ENCODE data around the gene E2F3. TPM values are rescaled to one million over a fixed set of nuclear protein-coding genes. Genes with fewer than 3 reads are reported as not detected.

The E2F3 gene
- total RNA-seq, 2 donors from 2014 or later, result 6.5 to 12.4 TPM

GRCh38 chr6:20413826-20414225 lies 12.1 kb downstream of the E2F3 start:
- DNase-seq (ENCODE audit: low spot score) (no peak), ATAC-seq (ENCODE audit: insufficient number of reproducible peaks, low FRiP score, low read depth) (no peak)
- no peaks in the 10 kb centered on the region for H3K27me3 ChIP-seq (replicated peaks; ENCODE audit: insufficient read depth)
- peaks cover 24 to 68% of the 10 kb centered on the region in 2 donors for H3K4me1 ChIP-seq (ENCODE audit: control insufficient read depth in 1 of 2, low read depth in 2 of 2)
- H3K4me3 ChIP-seq, result no peak overlapping the region
- H3K27ac ChIP-seq, result no peak overlapping the region
- TF ChIP-seq CTCF (IDR thresholded peaks at IDR 0.05), result no peak
- no peaks in the 10 kb centered on the region for H3K36me3 ChIP-seq
- no peaks in the 10 kb centered on the region for H3K9me3 ChIP-seq

GRCh38 chr6:20414711-20415110 lies 13.0 kb downstream of the E2F3 start:
- Histone ChIP-seq H3K27ac (no peak overlapping the region), H3K4me1 (ENCODE audit: control insufficient read depth in 1 of 2, low read depth in 2 of 2) (peaks cover 18 to 59% of the 10 kb centered on the region in 2 donors), H3K4me3 (no peak overlapping the region), H3K27me3 (replicated peaks; ENCODE audit: insufficient read depth) (no peaks in the 10 kb centered on the region), H3K36me3 (no peaks in the 10 kb centered on the region), H3K9me3 (no peaks in the 10 kb centered on the region)
- DNase-seq (ENCODE audit: low spot score), result no peak
- ATAC-seq (ENCODE audit: insufficient number of reproducible peaks, low FRiP score, low read depth), result no peak
- TF ChIP-seq CTCF (IDR thresholded peaks at IDR 0.05), result no peak

DNA sequence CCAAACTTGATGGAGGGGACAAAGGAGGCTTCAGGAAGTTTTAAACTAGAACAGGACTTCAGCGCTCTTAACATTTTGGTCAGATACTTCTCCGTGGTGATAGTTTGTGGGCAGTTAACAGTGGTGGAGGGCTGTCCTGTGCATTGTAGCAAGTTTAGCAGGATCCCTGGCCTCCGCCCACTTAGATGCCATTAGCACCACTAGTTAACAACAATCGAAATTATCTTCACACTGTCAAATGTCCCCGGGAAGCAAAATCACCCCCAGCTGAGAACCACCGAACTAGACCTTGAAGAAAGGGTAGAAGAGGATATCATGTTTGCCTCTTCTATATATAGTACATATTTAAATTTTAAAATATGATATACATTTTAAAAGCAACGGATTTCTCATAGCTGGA lies 13.6 kb downstream of the E2F3 start:
- no peak for ATAC-seq (ENCODE audit: insufficient number of reproducible peaks, low FRiP score, low read depth)
- Histone ChIP-seq H3K4me3 (no peak overlapping the region), H3K4me1 (ENCODE audit: control insufficient read depth in 1 of 2, low read depth in 2 of 2) (peaks cover 13 to 53% of the 10 kb centered on the region in 2 donors), H3K36me3 (no peaks in the 10 kb centered on the region), H3K27ac (no peak overlapping the region), H3K9me3 (no peaks in the 10 kb centered on the region), H3K27me3 (replicated peaks; ENCODE audit: insufficient read depth) (no peaks in the 10 kb centered on the region)
- no peak for TF ChIP-seq CTCF (IDR thresholded peaks at IDR 0.05)
- DNase-seq (ENCODE audit: low spot score), result no peak

DNA sequence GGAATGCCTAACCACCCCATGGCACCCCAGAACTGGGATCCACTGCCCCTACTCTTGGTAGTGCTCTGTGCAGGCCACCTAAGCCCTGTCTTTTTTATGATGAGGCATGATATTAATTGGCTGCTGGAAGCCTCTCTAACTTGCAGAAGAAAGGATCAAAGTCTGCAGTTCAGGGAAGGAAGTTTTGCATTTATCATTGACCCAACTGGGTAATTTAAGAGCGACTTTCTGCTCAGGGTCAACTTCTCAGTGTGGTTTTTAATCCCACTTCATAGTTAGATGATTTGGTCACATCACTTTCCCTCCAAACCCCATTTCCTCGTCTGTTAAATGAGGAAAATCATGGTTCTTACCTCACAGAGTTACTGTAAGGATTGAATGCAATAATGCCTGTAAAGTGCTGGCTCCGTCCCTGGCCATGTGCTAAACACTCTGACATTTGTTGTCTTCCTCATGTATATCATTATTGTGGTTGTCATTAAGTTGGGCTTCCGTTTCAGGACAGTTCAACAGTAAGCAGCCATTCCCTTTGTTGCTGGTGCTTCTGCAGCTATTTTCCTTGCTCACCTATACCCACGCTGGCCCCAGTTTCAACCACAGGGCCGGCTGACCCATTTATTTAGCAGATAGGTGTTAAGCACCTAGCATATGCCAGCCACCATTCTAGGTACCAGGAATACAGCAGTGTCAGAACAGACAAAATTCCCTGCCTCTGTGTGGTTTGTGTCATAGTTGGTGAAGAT lies 14.2 kb downstream of the E2F3 start:
- no peak for DNase-seq (ENCODE audit: low spot score)
- no peaks in the 10 kb centered on the region for H3K9me3 ChIP-seq
- no peak overlapping the region for H3K4me3 ChIP-seq
- ATAC-seq (ENCODE audit: insufficient number of reproducible peaks, low FRiP score, low read depth), result no peak
- H3K4me1 ChIP-seq (ENCODE audit: control insufficient read depth in 1 of 2, low read depth in 2 of 2), result peaks cover 13 to 54% of the 10 kb centered on the region in 2 donors
- peak overlapping the region in 1 of 2 donors; percentile 25 for H3K27ac ChIP-seq
- no peaks in the 10 kb centered on the region for H3K27me3 ChIP-seq (replicated peaks; ENCODE audit: insufficient read depth)
- no peak for TF ChIP-seq CTCF (IDR thresholded peaks at IDR 0.05)
- H3K36me3 ChIP-seq, result no peaks in the 10 kb centered on the region

GRCh38 chr6:20416567-20417345 lies 15.1 kb downstream of the E2F3 start:
- DNase-seq (ENCODE audit: low spot score) (no peak), ATAC-seq (ENCODE audit: insufficient number of reproducible peaks, low FRiP score, low read depth) (no peak)
- H3K27ac ChIP-seq, result peak overlapping the region in 1 of 2 donors; percentile 25
- TF ChIP-seq CTCF (IDR thresholded peaks at IDR 0.05), result no peak
- peaks cover 13 to 51% of the 10 kb centered on the region in 2 donors for H3K4me1 ChIP-seq (ENCODE audit: control insufficient read depth in 1 of 2, low read depth in 2 of 2)
- no peaks in the 10 kb centered on the region for H3K27me3 ChIP-seq (replicated peaks; ENCODE audit: insufficient read depth)
- no peak overlapping the region for H3K4me3 ChIP-seq
- H3K36me3 ChIP-seq, result no peaks in the 10 kb centered on the region
- no peaks in the 10 kb centered on the region for H3K9me3 ChIP-seq
